CD4-positive, alpha-beta memory T cell (primary cell): Measurements from ENCODE around the gene ADAM23. TPM values are rescaled to one million over a fixed set of nuclear protein-coding genes. Genes with fewer than 3 reads are reported as not detected.

ENCODE experiments used
- CTCF ChIA-PET: fragments of 350-600 bp; sonication (Branson Sonifier 250); formaldehyde crosslinking; loops from one replicate; lab custom pipeline; 2021; ENCODE audit warnings: inconsistent platforms; ENCODE audit not compliant: partially characterized antibody; lab: Charles Lee
- POLR2A ChIA-PET: fragments of 350-600 bp; sonication (Branson Sonifier 250); formaldehyde crosslinking; loops from one replicate; lab custom pipeline; 2021; ENCODE audit not compliant: partially characterized antibody; lab: Charles Lee
- DNase-seq, 5 donors: peaks; one replicate each; pipeline versions ENCODE4 v3.0.0 to v3.0.0-alpha.2; 2020 to 2022; ENCODE audit warnings: mixed read lengths in 1 of 5
- H3K27ac ChIP-seq: one replicate; pipeline ENCODE4 v1.7.0; 2013; ENCODE audit warnings: low read depth, low read length
- H3K27me3 ChIP-seq: 2 replicates; pipeline ENCODE4 v1.7.0; 2013; ENCODE audit warnings: mild to moderate bottlenecking, low read length, moderate library complexity; ENCODE audit not compliant: insufficient read depth
- H3K36me3 ChIP-seq: 2 replicates; pipeline ENCODE4 v1.7.0; 2013; ENCODE audit warnings: mild to moderate bottlenecking, low read length, moderate library complexity; ENCODE audit not compliant: insufficient read depth
- H3K4me1 ChIP-seq: 2 replicates; pipeline ENCODE4 v1.7.0; 2013; ENCODE audit warnings: mild to moderate bottlenecking, low read length, moderate library complexity; ENCODE audit not compliant: insufficient read depth
- H3K4me3 ChIP-seq, 2 donors: one replicate each; pipeline ENCODE4 v1.7.0; 2013; ENCODE audit warnings: low read length in 2 of 2, mild to moderate bottlenecking in 1 of 2
- H3K9me3 ChIP-seq, 2 donors: one replicate each; pipeline ENCODE4 v1.7.0; 2013; ENCODE audit warnings: low read length in 2 of 2, control low read depth in 1 of 2; ENCODE audit not compliant: control insufficient read depth in 1 of 2
- H3K27ac Mint-ChIP-seq, 7 donors: one replicate each; pipeline ENCODE4 v1.8.0; 2020 to 2021; ENCODE audit warnings: mixed read lengths in 7 of 7, mild to moderate bottlenecking in 6 of 7, inconsistent platforms in 3 of 7, moderate library complexity in 3 of 7
- H3K27me3 Mint-ChIP-seq, 2 donors: one replicate each; pipeline ENCODE4 v1.8.0; 2020 to 2021; ENCODE audit warnings: mixed read lengths in 2 of 2
- H3K36me3 Mint-ChIP-seq, 2 donors: one replicate each; pipeline ENCODE4 v1.8.0; 2020 to 2021; ENCODE audit warnings: mixed read lengths in 2 of 2, inconsistent platforms in 1 of 2, mild to moderate bottlenecking in 1 of 2
- H3K4me1 Mint-ChIP-seq, 4 donors: one replicate each; pipeline ENCODE4 v1.8.0; 2020 to 2021; ENCODE audit warnings: mixed read lengths in 4 of 4, mild to moderate bottlenecking in 1 of 4
- H3K4me3 Mint-ChIP-seq, 8 donors: one replicate each; pipeline ENCODE4 v1.8.0; 2020 to 2021; ENCODE audit warnings: mixed read lengths in 8 of 8, mild to moderate bottlenecking in 7 of 8, moderate library complexity in 6 of 8, inconsistent platforms in 3 of 8
- H3K9me3 Mint-ChIP-seq, 8 donors: one replicate each; pipeline ENCODE4 v1.8.0; 2020 to 2021; ENCODE audit warnings: mixed read lengths in 8 of 8, mild to moderate bottlenecking in 5 of 8, inconsistent platforms in 3 of 8, moderate library complexity in 1 of 8
- intact Hi-C: fragments of 100-400 bp; cut with micrococcal nuclease; formaldehyde crosslinking; loops from one replicate; pipeline ENCODE4 v1.15.1; 2023
- polyA plus RNA-seq, 2 donors: library from polyadenylated mRNA; unstranded; fragments of 300-500 nt; fragmentation: Illumina TruSeq; gene quantifications; one replicate each; pipeline ENCODE4 v1.2.3, GENCODE V29; 2021
- total RNA-seq, 2 experiments: library from RNA; stranded (reverse); gene quantifications; one replicate each; pipeline ENCODE4 v1.2.3, GENCODE V29; 2021

The ADAM23 gene
- total and polyA plus RNA-seq, 4 experiments from 2014 or later = 2.9 to 31.3 (median 18.4) TPM

DNA sequence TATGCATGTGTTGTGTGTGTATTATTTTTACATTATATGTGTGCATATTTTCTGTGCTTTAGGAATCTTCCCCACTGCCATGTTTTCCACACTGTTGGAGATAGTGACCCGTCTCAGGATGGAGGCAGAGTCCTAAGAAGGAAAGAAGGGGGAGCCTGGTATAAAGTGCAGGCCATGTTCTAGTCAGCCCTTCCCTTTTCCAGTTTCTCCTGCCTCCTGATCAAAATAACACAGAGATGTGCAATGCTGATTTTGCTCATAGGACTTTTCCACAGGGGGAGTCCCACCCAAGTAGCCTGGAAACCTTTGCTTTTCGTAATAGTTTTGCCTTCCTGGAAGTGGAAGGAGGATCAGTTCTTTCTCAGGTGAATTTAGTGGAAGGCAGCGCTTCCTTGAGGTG, 126.1 kb downstream of the ADAM23 start:
- no peaks in the 10 kb centered on the region for H3K27me3 ChIP-seq
- no peak for DNase-seq
- H3K36me3 ChIP-seq = no peaks in the 10 kb centered on the region
- Mint-ChIP-seq H3K4me3 (no peak overlapping the region), H3K27ac (no peak overlapping the region), H3K36me3 (no peaks in the 10 kb centered on the region), H3K9me3 (no peaks in the 10 kb centered on the region), H3K4me1 (no peaks in the 10 kb centered on the region), H3K27me3 (peaks cover 0 to 1% of the 10 kb centered on the region in 2 donors)
- H3K27ac ChIP-seq = no peak overlapping the region
- CTCF ChIA-PET = interaction anchor here (1.1 to 1.2 kb wide), 2 partner anchors 11 to 13 kb away, joined by 3 to 4 read pairs; no protein-coding TSS in a partner anchor
- no peaks in the 10 kb centered on the region for H3K9me3 ChIP-seq
- POLR2A ChIA-PET = no interaction called here
- no peak overlapping the region for H3K4me3 ChIP-seq
- intact Hi-C loops = no loop called here
- no peaks in the 10 kb centered on the region for H3K4me1 ChIP-seq

DNA sequence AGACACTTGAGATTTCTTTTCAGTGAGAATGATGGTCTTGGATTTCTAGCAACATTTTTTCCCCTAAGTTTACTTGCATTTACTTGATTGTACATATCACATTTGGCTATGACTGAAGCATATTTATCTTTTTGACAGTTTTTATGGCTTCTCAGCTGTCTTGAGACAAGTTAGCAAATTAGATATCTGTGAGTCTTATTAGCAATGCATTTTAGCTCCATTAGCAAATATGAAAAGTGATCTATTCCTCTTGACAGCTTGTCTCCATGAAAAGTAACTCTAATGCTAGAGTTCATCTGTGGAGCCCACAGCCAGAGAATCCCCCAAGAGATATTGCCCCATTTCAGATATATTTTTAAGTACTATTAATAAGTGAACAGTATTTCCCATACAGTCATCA, 126.9 kb downstream of the ADAM23 start:
- intact Hi-C loops = no loop called here
- ChIA-PET POLR2A (no interaction called here), CTCF (interaction anchor here (1.0 kb wide), 1 partner anchor 32 kb away, joined by 4 read pairs; no protein-coding TSS in a partner anchor)

DNA sequence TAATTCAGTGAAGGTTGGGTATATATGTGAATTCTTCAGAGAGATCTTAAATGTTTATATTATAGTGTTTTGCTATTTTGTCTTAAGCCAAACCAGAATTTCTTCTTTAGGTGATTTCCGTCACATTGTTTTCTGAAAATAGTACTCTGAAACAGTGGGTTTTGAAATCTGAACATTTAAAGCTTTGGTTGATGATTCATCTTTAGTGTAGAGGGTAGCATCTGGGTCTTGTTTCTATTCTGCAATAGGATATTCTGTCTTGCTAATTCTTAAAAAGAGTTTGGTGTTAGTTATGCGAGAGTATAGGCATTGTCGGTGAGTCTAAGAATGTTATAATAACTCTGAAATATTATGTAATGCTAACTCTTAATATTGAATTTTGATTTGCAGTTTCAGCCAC, 129.4 kb downstream of the ADAM23 start:
- ChIA-PET POLR2A (no interaction called here), CTCF (no interaction called here)
- no peaks in the 10 kb centered on the region for H3K4me1 ChIP-seq

More for the DNA sequence above, 126.9 kb downstream of the ADAM23 start:
- Histone ChIP-seq H3K27ac (no peak overlapping the region), H3K4me3 (no peak overlapping the region), H3K4me1 (no peaks in the 10 kb centered on the region), H3K27me3 (no peaks in the 10 kb centered on the region), H3K9me3 (no peaks in the 10 kb centered on the region), H3K36me3 (no peaks in the 10 kb centered on the region)
- no peaks in the 10 kb centered on the region for H3K4me1 Mint-ChIP-seq
- DNase-seq = no peak
- no peak overlapping the region for H3K4me3 Mint-ChIP-seq
- no peaks in the 10 kb centered on the region for H3K9me3 Mint-ChIP-seq
- no peak overlapping the region for H3K27ac Mint-ChIP-seq
- no peaks in the 10 kb centered on the region for H3K36me3 Mint-ChIP-seq
- H3K27me3 Mint-ChIP-seq = peaks cover 0 to 1% of the 10 kb centered on the region in 2 donors

DNA sequence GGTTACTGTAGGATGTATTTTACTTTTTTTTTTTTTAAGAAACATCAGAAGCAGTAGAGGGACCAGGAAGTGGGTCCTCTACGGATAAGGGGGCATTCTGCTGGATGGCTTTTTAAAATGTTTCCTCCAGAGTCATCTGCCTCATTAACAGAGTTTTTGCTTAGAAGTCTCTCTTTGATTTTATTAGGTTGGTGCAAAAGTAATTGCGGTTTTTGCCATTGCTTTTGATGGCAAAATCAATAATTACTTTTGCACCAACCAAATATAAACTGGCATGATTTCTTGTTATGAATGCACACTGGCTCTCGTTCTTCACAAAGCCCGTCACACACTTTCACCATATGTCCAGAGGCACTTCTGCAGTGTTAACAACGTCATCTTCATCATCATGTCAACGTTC, 130.5 kb downstream of the ADAM23 start:
- Mint-ChIP-seq H3K27me3 (no peaks in the 10 kb centered on the region), H3K9me3 (peaks cover 0 to 1% (median 0%) of the 10 kb centered on the region in 8 donors), H3K4me3 (no peak overlapping the region), H3K36me3 (no peaks in the 10 kb centered on the region), H3K27ac (no peak overlapping the region), H3K4me1 (no peaks in the 10 kb centered on the region)
- Histone ChIP-seq H3K36me3 (no peaks in the 10 kb centered on the region), H3K4me3 (no peak overlapping the region), H3K4me1 (no peaks in the 10 kb centered on the region), H3K27ac (no peak overlapping the region), H3K27me3 (no peaks in the 10 kb centered on the region), H3K9me3 (no peaks in the 10 kb centered on the region)
- DNase-seq = no peak
- POLR2A ChIA-PET = interaction anchor here (0.7 kb wide), 1 partner anchor 25 kb away, joined by 5 read pairs; no protein-coding TSS in a partner anchor
- CTCF ChIA-PET = interaction anchor here (1.6 kb wide), 1 partner anchor 15 kb away, joined by 4 read pairs; no protein-coding TSS in a partner anchor
- intact Hi-C loops = no loop called here

More for the DNA sequence above, 129.4 kb downstream of the ADAM23 start:
- Histone ChIP-seq H3K27ac (no peak overlapping the region), H3K27me3 (no peaks in the 10 kb centered on the region), H3K36me3 (no peaks in the 10 kb centered on the region), H3K4me3 (no peak overlapping the region), H3K9me3 (no peaks in the 10 kb centered on the region)
- Mint-ChIP-seq H3K9me3 (no peaks in the 10 kb centered on the region), H3K36me3 (no peaks in the 10 kb centered on the region), H3K4me1 (no peaks in the 10 kb centered on the region), H3K27me3 (no peaks in the 10 kb centered on the region), H3K4me3 (no peak overlapping the region), H3K27ac (no peak overlapping the region)
- no peak for DNase-seq
- intact Hi-C loops = no loop called here

DNA sequence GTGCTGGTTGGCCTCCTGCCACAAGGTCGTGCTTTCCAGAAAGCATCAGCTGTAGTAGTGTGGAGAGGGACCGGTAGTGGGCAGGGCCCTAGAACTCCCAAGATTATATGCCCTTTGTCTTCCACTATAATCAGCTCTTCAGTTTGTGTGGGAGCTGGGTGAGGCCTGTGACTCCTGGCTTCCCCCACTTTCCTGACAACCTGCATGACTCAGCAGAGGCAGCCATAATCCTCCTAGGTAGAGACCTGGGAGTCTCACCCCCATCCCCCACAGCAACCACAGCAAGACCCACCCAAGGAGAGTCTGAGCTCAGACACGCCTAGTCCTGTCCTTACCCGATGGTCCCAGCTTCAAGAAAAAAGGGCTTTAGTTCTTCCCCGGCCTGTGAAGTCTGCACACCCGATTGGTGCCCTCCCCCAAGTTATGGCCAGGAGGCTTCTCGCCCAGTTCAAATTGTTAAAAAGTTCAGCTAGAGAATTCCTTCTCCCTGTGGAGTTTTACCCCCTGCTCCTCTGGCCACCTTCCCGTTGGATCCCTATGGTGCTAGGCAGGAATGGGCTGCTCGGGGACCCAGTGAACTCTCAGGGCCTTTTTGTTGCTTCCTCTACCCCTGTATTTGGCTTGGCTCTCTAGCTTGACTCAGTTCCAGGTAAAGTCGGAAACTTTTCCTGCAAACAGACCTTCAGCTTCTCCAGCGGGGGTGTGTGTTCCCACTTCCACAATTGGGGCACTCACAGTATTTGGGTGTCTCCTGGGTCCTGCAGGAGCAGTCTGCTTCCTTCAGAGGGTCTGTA, 141.2 kb downstream of the ADAM23 start:
- Mint-ChIP-seq H3K36me3 (peaks cover 0 to 4% of the 10 kb centered on the region in 2 donors), H3K4me1 (peaks cover 0 to 12% (median 7%) of the 10 kb centered on the region in 4 donors), H3K27ac (peak overlapping the region in 2 of 7 donors; percentile 7 to 12), H3K9me3 (peaks cover 0 to 5% (median 0%) of the 10 kb centered on the region in 8 donors), H3K27me3 (peaks cover 0 to 11% of the 10 kb centered on the region in 2 donors), H3K4me3 (no peak overlapping the region)
- Histone ChIP-seq H3K4me1 (no peaks in the 10 kb centered on the region), H3K27ac (no peak overlapping the region), H3K36me3 (no peaks in the 10 kb centered on the region), H3K9me3 (no peaks in the 10 kb centered on the region), H3K4me3 (no peak overlapping the region), H3K27me3 (no peaks in the 10 kb centered on the region)
- DNase-seq = no peak
- intact Hi-C loops = no loop called here
- ChIA-PET POLR2A (no interaction called here), CTCF (interaction anchor here (1.1 kb wide), 1 partner anchor 10 kb away, joined by 4 read pairs; no protein-coding TSS in a partner anchor)

DNA sequence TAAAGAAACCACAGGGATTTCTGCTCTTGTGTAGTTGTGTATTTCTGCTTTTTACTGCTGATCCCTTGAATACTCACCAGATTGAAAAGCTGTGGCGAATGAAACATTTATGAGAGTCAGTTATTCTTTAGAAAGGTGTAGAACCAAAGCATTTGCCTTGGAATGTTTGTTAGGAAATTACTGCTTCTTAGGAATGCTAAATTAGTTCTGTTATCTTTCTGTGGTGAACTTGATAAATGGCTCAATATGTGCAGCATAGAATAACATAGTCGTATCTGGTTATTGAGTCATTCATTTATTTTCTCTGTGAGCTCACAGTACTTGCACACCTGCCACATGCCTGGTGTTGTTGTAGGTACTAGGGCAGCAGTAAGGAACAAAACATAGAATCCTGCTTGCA, 142.0 kb downstream of the ADAM23 start:
- Histone ChIP-seq H3K27me3 (no peaks in the 10 kb centered on the region), H3K4me3 (no peak overlapping the region), H3K36me3 (no peaks in the 10 kb centered on the region), H3K4me1 (no peaks in the 10 kb centered on the region), H3K27ac (no peak overlapping the region), H3K9me3 (no peaks in the 10 kb centered on the region)
- DNase-seq = no peak
- ChIA-PET POLR2A (no interaction called here), CTCF (interaction anchor here (1.1 kb wide), 1 partner anchor 10 kb away, joined by 4 read pairs; no protein-coding TSS in a partner anchor)
- Mint-ChIP-seq H3K9me3 (peaks cover 0 to 5% (median 0%) of the 10 kb centered on the region in 8 donors), H3K4me1 (peaks cover 0 to 12% (median 7%) of the 10 kb centered on the region in 4 donors), H3K4me3 (no peak overlapping the region), H3K27me3 (peaks cover 0 to 11% of the 10 kb centered on the region in 2 donors), H3K36me3 (peaks cover 0 to 4% of the 10 kb centered on the region in 2 donors), H3K27ac (no peak overlapping the region)
- intact Hi-C loops = no loop called here

DNA sequence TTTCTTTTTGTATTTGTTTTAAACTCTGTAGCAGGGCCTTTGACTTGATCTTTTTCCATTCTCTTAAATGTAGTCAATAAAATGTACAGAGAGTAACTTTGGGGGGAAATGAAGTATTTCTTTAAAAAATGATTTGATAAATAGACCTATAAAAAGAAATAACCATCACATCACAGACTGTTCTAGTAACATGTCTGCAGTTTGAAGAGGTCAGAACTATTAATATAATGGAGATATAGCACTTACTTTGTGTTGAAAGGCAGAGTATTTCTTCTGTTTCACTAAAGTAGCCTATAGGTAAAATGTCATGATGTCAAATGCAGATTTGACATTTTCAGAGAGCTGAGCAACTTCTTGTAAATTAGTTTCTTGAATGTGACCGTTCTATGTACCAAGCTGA, 143.3 kb downstream of the ADAM23 start:
- ChIA-PET CTCF (no interaction called here), POLR2A (no interaction called here)
- Histone ChIP-seq H3K36me3 (no peaks in the 10 kb centered on the region), H3K9me3 (no peaks in the 10 kb centered on the region), H3K4me3 (no peak overlapping the region), H3K27me3 (no peaks in the 10 kb centered on the region), H3K27ac (no peak overlapping the region), H3K4me1 (no peaks in the 10 kb centered on the region)
- no peak overlapping the region for H3K27ac Mint-ChIP-seq
- H3K4me1 Mint-ChIP-seq = peaks cover 0 to 11% (median 2%) of the 10 kb centered on the region in 4 donors
- H3K36me3 Mint-ChIP-seq = peaks cover 0 to 4% of the 10 kb centered on the region in 2 donors
- no peak for DNase-seq
- H3K9me3 Mint-ChIP-seq = peaks cover 0 to 3% (median 0%) of the 10 kb centered on the region in 8 donors
- H3K27me3 Mint-ChIP-seq = peaks cover 0 to 7% of the 10 kb centered on the region in 2 donors
- no peak overlapping the region for H3K4me3 Mint-ChIP-seq
- intact Hi-C loops = no loop called here
